A673 (cell line): ENCODE measurements around the gene THOC1. TPM values are rescaled to one million over a fixed set of nuclear protein-coding genes. Genes with fewer than 3 reads are reported as not detected.
A peak's percentile ranks its signal among the peaks of the same experiment; 100 is the strongest.

ENCODE experiments used
- BruUV-seq: library from RNA; stranded (reverse); fragments of 400-500 nt; replicated peaks from 2 replicates; lab custom pipeline; 2021; lab: Mats Ljungman, UMichigan
- CTCF ChIA-PET: fragments of 300-600 bp; sonication (Branson Sonifier 250); formaldehyde crosslinking; loops from one replicate; lab custom pipeline; 2022; ENCODE audit warnings: antibody characterized with exemption; lab: Charles Lee
- POLR2A ChIA-PET: fragments of 300-600 bp; sonication (Branson Sonifier 250); formaldehyde crosslinking; loops from one replicate; lab custom pipeline; 2022; ENCODE audit warnings: antibody characterized with exemption; ENCODE audit not compliant: low non-redundant PET; lab: Charles Lee
- DNase-seq: peaks from one replicate; pipeline ENCODE4 v3.0.0-alpha.2; 2015; ENCODE audit warnings: low spot score
- H3K27ac ChIP-seq: fragments of 200-600 bp; sonication (generic); 2 replicates; pipeline ENCODE4 v1.5.1; 2016; ENCODE audit warnings: mixed run types, low read depth, mild to moderate bottlenecking, mixed read lengths, antibody characterized with exemption, low read length; ENCODE audit not compliant: poor library complexity, severe bottlenecking
- H3K27me3 ChIP-seq: fragments of 200-600 bp; sonication (generic); replicated peaks from 2 replicates; pipeline ENCODE4 v1.6.1; 2017; ENCODE audit warnings: mixed run types, low read depth, mild to moderate bottlenecking, mixed read lengths, antibody characterized with exemption, low read length; ENCODE audit not compliant: insufficient read depth, poor library complexity
- H3K36me3 ChIP-seq: fragments of 200-600 bp; sonication (generic); 2 replicates; pipeline ENCODE4 v1.6.1; 2016; ENCODE audit warnings: mixed run types, mild to moderate bottlenecking, mixed read lengths, antibody characterized with exemption, low read length; ENCODE audit not compliant: insufficient read depth, poor library complexity, severe bottlenecking
- H3K4me1 ChIP-seq: fragments of 200-600 bp; sonication (generic); 2 replicates; pipeline ENCODE4 v1.6.1; 2017; ENCODE audit warnings: mixed run types, mild to moderate bottlenecking, mixed read lengths, antibody characterized with exemption, low read length; ENCODE audit not compliant: insufficient read depth, poor library complexity, severe bottlenecking
- H3K4me3 ChIP-seq: fragments of 200-600 bp; sonication (generic); 2 replicates; pipeline ENCODE4 v1.5.1; 2016; ENCODE audit warnings: low read depth, mixed run types, mild to moderate bottlenecking, mixed read lengths, low read length; ENCODE audit not compliant: poor library complexity, severe bottlenecking
- H3K9me3 ChIP-seq: fragments of 200-600 bp; sonication (generic); 2 replicates; pipeline ENCODE4 v1.6.1; 2016; ENCODE audit warnings: mixed run types, low read depth, mild to moderate bottlenecking, mixed read lengths, antibody characterized with exemption, low read length; ENCODE audit not compliant: poor library complexity, severe bottlenecking
- CTCF ChIP-seq: fragments of 300-800, 200-600 bp; sonication (generic); conservative IDR thresholded peaks from 2 replicates; pipeline ENCODE4 v1.5.1; 2017; ENCODE audit warnings: low read depth, mild to moderate bottlenecking, antibody characterized with exemption, low read length, moderate library complexity, mixed read lengths
- EZH2 ChIP-seq: fragments of 200-600 bp; sonication (generic); IDR thresholded peaks from 2 replicates; pipeline ENCODE4 v1.6.1; 2017; ENCODE audit warnings: borderline replicate concordance, low read depth, mild to moderate bottlenecking, mixed read lengths, antibody characterized with exemption, low read length; ENCODE audit not compliant: poor library complexity, severe bottlenecking
- intact Hi-C: fragments of 100-400 bp; cut with micrococcal nuclease; formaldehyde crosslinking; loops from one replicate; pipeline ENCODE4 v1.10.0; 2022; ENCODE audit not compliant: unreplicated experiment
- total RNA-seq: library from RNA; stranded (reverse); gene quantifications from 2 replicates; pipeline ENCODE4 v1.2.3, GENCODE V29; 2021

THOC1 gene
- total RNA-seq, 1 experiment from 2014 or later, result 76.7 TPM

GRCh38 chr18:213966-214365, 53.9 kb downstream of the THOC1 start:
- H3K27me3 ChIP-seq, result no peaks in the 10 kb centered on the region
- H3K36me3 ChIP-seq, result peaks cover 87% of the 10 kb centered on the region
- no TSS peak for BruUV-seq
- intact Hi-C loops, result no loop called here
- no peak overlapping the region for H3K4me3 ChIP-seq
- no peak overlapping the region for H3K27ac ChIP-seq
- CTCF ChIA-PET, result no interaction called here
- no peaks in the 10 kb centered on the region for H3K9me3 ChIP-seq
- DNase-seq, result no peak
- POLR2A ChIA-PET, result no interaction called here
- no peaks in the 10 kb centered on the region for H3K4me1 ChIP-seq
- TF ChIP-seq CTCF (no peak), EZH2 (no peak)

GRCh38 chr18:213505-213904, 54.3 kb downstream of the THOC1 start:
- no peaks in the 10 kb centered on the region for H3K4me1 ChIP-seq
- no TSS peak for BruUV-seq
- ChIA-PET POLR2A (interaction anchor here (0.6 kb wide), 1 partner anchor 22 kb away, joined by 4 read pairs; no protein-coding TSS in a partner anchor), CTCF (no interaction called here)
- DNase-seq, result no peak
- TF ChIP-seq EZH2, result no peak
- no peak for TF ChIP-seq CTCF
- peaks cover 82% of the 10 kb centered on the region for H3K36me3 ChIP-seq
- H3K27ac ChIP-seq, result no peak overlapping the region
- no peak overlapping the region for H3K4me3 ChIP-seq
- H3K27me3 ChIP-seq, result no peaks in the 10 kb centered on the region
- intact Hi-C loops, result no loop called here
- H3K9me3 ChIP-seq, result no peaks in the 10 kb centered on the region

GRCh38 chr18:212780-213179, 55.1 kb downstream of the THOC1 start:
- no peak overlapping the region for H3K27ac ChIP-seq
- ChIA-PET POLR2A (interaction anchor here (0.6 kb wide), 1 partner anchor 23 kb away, joined by 4 read pairs; no protein-coding TSS in a partner anchor), CTCF (no interaction called here)

More at GRCh38 chr18:212780-213179, 55.1 kb downstream of the THOC1 start:
- no TSS peak for BruUV-seq
- DNase-seq, result no peak
- no peak overlapping the region for H3K4me3 ChIP-seq
- no peak for TF ChIP-seq EZH2
- peak; percentile 28; the same call in 1 of the 2 replicates for TF ChIP-seq CTCF
- intact Hi-C loops, result no loop called here
- no peaks in the 10 kb centered on the region for H3K9me3 ChIP-seq
- peaks cover 75% of the 10 kb centered on the region for H3K36me3 ChIP-seq
- no peaks in the 10 kb centered on the region for H3K27me3 ChIP-seq
- no peaks in the 10 kb centered on the region for H3K4me1 ChIP-seq
